ENCODE measurements around the gene BMAL1. TPM values are rescaled to one million over a fixed set of nuclear protein-coding genes. Genes with fewer than 3 reads are reported as not detected.

The BMAL1 gene
- total and polyA plus RNA-seq, 2 of the 4 experiments (the other 2 are of a cell fraction) = 8.8 to 9.9 TPM

- POLR2A ChIA-PET (ENCODE audit: unreplicated experiment) = interaction anchor here (0.7 kb wide), 1 partner anchor 9 kb away, joined by 5 read pairs; no protein-coding TSS in a partner anchor
- Histone ChIP-seq H2AK5ac (ENCODE audit: low read depth, low read length) (no peak overlapping the region), H2AK9ac (replicated peaks; ENCODE audit: low read depth, low read length, poor library complexity) (no peak overlapping the region), H3K4me2 (ENCODE audit: low read depth, low read length) (peak overlapping the region; percentile 93), H3K56ac (ENCODE audit: extremely low read depth, insufficient read depth, low read length) (no peak overlapping the region), H3K23ac (ENCODE audit: low read depth, low read length) (peak overlapping the region; percentile 52), H2AFZ (replicated peaks; ENCODE audit: low read length, poor library complexity) (peak overlapping the region; percentile 99), H3K4ac (ENCODE audit: low read depth, low read length) (no peak overlapping the region), H3K4me3 (ENCODE audit: insufficient read depth, low read depth, low read length) (peak overlapping the region; percentile 74), H3K27me3 (ENCODE audit: control insufficient read depth, insufficient read depth, low read length) (peaks cover 4% of the 10 kb centered on the region; the same call in 1 of the 2 replicates), H4K8ac (ENCODE audit: low read depth in 2 of 2, low read length in 2 of 2) (no peak overlapping the region), H3K79me1 (ENCODE audit: low read depth in 1 of 2, low read length in 2 of 2) (peaks cover 5 to 29% of the 10 kb centered on the region in 2 experiments; a peak in 3 of 4 replicates), H4K91ac (ENCODE audit: insufficient read depth, low read depth, low read length) (no peak overlapping the region), H3K14ac (replicated peaks; ENCODE audit: low read depth, low read length) (0 out of 2 replicates have a peak overlapping the region, but pooled peaks have one; percentile 6), H2BK120ac (ENCODE audit: low read depth, low read length) (no peak overlapping the region), H3K9ac (ENCODE audit: low read depth, low read length) (peak overlapping the region; percentile 31; the same call in 1 of the 2 replicates), H3K36me3 (ENCODE audit: control insufficient read depth, insufficient read depth, low read length) (no peaks in the 10 kb centered on the region), H4K5ac (ENCODE audit: low read depth, low read length) (no peak overlapping the region), H2BK5ac (ENCODE audit: low read depth, low read length, poor library complexity, severe bottlenecking) (peak overlapping the region; percentile 9), H3K4me1 (ENCODE audit: control insufficient read depth, insufficient read depth, low read length) (peaks cover 4% of the 10 kb centered on the region; the same call in 1 of the 2 replicates), H3K18ac (ENCODE audit: low read depth, low read length) (no peak overlapping the region), H3K9me1 (ENCODE audit: insufficient read depth, low read length) (peaks cover 11% of the 10 kb centered on the region; the same call in 1 of the 2 replicates), H3K9me3 (ENCODE audit: control insufficient read depth, insufficient read depth, low read length) (no peaks in the 10 kb centered on the region), H2BK15ac (ENCODE audit: low read depth, low read length) (no peak overlapping the region), H3K27ac (ENCODE audit: insufficient read depth, low read length) (no peak overlapping the region), H2BK20ac (ENCODE audit: low read depth, low read length) (no peak overlapping the region), H4K20me1 (ENCODE audit: insufficient read depth, low read length) (peaks cover 17% of the 10 kb centered on the region)
- 10% methylated on average over 2 of the region's 8 CpGs; no CpG with 5 or more reads in 1 of the 2 experiments for WGBS, 2 experiments (ENCODE audit: extremely low coverage in 2 of 2, insufficient read length in 1 of 2)
- no peak for ATAC-seq (ENCODE audit: low read depth)
- dilution Hi-C loops (cut with HindIII; ENCODE audit: low sequenced_read_pairs, unreplicated experiment) = no loop called here
- no peak for TF ChIP-seq NFE2L2 (IDR thresholded peaks at IDR 0.05; ENCODE audit: low read depth, low read length)
- TF ChIP-seq CEBPB (IDR thresholded peaks at IDR 0.05; ENCODE audit: low read depth, low read length) = no peak
- no peak for TF ChIP-seq RCOR1 (IDR thresholded peaks at IDR 0.05; ENCODE audit: insufficient replicate concordance, low read length)
- no peak for TF ChIP-seq SMC3 (IDR thresholded peaks at IDR 0.05; ENCODE audit: low read depth, low read length)
- no peak for TF ChIP-seq RAD21 (IDR thresholded peaks at IDR 0.05; ENCODE audit: low read length)
- TF ChIP-seq BHLHE40 (IDR thresholded peaks at IDR 0.05; ENCODE audit: low read depth, low read length) = no peak
- no peak for TF ChIP-seq CTCF (conservative IDR thresholded peaks at IDR 0.05; ENCODE audit: low read depth, low read length)
- no peak for TF ChIP-seq MAZ (IDR thresholded peaks at IDR 0.05; ENCODE audit: borderline replicate concordance, low read depth, low read length)
- TF ChIP-seq RFX5 (IDR thresholded peaks at IDR 0.05; ENCODE audit: low read depth, low read length) = no peak
- no peak for TF ChIP-seq CHD1 (IDR thresholded peaks at IDR 0.05; ENCODE audit: low read depth, low read length)
- TF ChIP-seq USF2 (IDR thresholded peaks at IDR 0.05; ENCODE audit: low read depth, low read length) = no peak
- DNase-seq = no peak
- in situ Hi-C loops (cut with MboI; ENCODE audit: low sequenced_read_pairs) = no loop called here
- CTCF ChIA-PET = interaction anchor here (0.6 kb wide), 1 partner anchor 59 kb away, joined by 3 read pairs; no protein-coding TSS in a partner anchor
- no TSS peak for BruUV-seq (replicated peaks)
- intact Hi-C loops (cut with micrococcal nuclease) = loop anchor here (2.0 to 10.0 kb wide), 5 partner anchors 46 to 314 kb away; partner anchors contain the start of gene BTBD10
These were observed 1.1 kb upstream of the BMAL1 start for GRCh38 chr11:13276454-13276831.

Data from IMR-90 (cell line).